Tibial artery (tissue), 4 donors: ENCODE measurements around the gene GABRG3.

ENCODE experiments used
- DNase-seq, 2 donors: peaks; one replicate each; pipeline ENCODE4 v3.0.0-alpha.2; 2019
- H3K27ac ChIP-seq, 2 donors: fragments of 200-600 bp; sonication (generic) in 1 of 2; 1 replicate in 1 of 2; 2 replicates in 1 of 2; pipeline ENCODE4 v1.5.1; 2018 to 2019; ENCODE audit warnings: mild to moderate bottlenecking in 1 of 2
- H3K27me3 ChIP-seq, 2 donors: fragments of 200-600 bp; sonication (generic) in 1 of 2; one replicate each; pipeline versions ENCODE4 v1.5.1 to v1.6.0; 2016 to 2019
- H3K36me3 ChIP-seq, 3 donors: fragments of 200-600 bp; sonication (generic) in 2 of 3; one replicate each; pipeline ENCODE4 v1.5.1; 2016 to 2019; ENCODE audit warnings: mild to moderate bottlenecking in 2 of 3
- H3K4me1 ChIP-seq, 4 donors: fragments of 200-600 bp; sonication (generic) in 2 of 4; 1 replicate in 3 of 4; 2 replicates in 1 of 4; pipeline ENCODE4 v1.5.1; 2016 to 2019
- H3K4me3 ChIP-seq, 2 donors: fragments of 200-600 bp; sonication (generic) in 1 of 2; 1 replicate in 1 of 2; 2 replicates in 1 of 2; pipeline ENCODE4 v1.5.1; 2018 to 2019; ENCODE audit warnings: mild to moderate bottlenecking in 2 of 2
- H3K9me3 ChIP-seq, 3 donors: fragments of 200-600 bp; sonication (generic) in 1 of 3; one replicate each; pipeline ENCODE4 v1.5.1; 2016 to 2019
- intact Hi-C: fragments of 100-400 bp; cut with DNase I; formaldehyde crosslinking; loops from one replicate; pipeline ENCODE4 v1.15.0; 2023; ENCODE audit warnings: low total_unique reads
- TF ChIP-seq, protein P1 (sequence below), 2 experiments: fragments of 200-600 bp in 1 of 2; fragments of 450-650 bp in 1 of 2; IDR thresholded peaks; one replicate each; pipeline ENCODE4 v1.5.1; 2017 to 2019; ENCODE audit warnings: antibody characterized with exemption in 2 of 2, mild to moderate bottlenecking in 1 of 2, moderate library complexity in 1 of 2

The GABRG3 gene

DNA sequence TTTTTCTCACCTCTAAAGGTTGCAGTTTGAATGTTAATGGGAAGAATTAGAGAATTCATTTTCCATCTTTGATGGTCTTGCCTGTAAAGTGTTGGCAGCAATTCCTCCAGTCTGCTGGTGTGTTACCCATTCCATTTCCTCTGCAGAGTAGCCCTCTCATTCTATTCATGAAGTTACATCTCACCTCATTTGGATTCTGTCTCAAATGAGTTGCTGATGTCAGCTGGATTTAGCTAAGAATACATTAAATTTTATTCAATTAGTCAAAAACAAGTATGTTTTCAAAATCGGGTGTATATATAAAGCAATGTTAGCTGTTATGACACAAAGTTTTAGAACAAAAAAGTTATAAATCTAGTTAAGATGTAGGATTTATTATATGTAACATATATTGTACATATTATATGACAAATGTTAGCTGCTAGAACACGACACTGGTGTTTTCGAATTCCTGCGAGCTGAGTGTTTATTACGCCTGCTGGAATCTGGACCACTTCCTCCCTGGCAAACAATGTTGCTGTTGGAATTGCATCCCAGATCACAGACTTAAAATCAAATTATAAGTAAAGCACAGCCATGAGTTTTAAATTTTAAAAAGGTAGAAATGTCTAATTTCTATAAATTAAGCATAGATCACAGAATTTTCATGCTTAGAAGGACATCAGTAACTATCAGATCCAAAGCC lies 611.9 kb downstream of the GABRG3 start:
- no peak overlapping the region for H3K4me3 ChIP-seq
- no peaks in the 10 kb centered on the region for H3K36me3 ChIP-seq
- DNase-seq, result no peak
- no peak overlapping the region for H3K27ac ChIP-seq
- TF ChIP-seq, protein P1, sequence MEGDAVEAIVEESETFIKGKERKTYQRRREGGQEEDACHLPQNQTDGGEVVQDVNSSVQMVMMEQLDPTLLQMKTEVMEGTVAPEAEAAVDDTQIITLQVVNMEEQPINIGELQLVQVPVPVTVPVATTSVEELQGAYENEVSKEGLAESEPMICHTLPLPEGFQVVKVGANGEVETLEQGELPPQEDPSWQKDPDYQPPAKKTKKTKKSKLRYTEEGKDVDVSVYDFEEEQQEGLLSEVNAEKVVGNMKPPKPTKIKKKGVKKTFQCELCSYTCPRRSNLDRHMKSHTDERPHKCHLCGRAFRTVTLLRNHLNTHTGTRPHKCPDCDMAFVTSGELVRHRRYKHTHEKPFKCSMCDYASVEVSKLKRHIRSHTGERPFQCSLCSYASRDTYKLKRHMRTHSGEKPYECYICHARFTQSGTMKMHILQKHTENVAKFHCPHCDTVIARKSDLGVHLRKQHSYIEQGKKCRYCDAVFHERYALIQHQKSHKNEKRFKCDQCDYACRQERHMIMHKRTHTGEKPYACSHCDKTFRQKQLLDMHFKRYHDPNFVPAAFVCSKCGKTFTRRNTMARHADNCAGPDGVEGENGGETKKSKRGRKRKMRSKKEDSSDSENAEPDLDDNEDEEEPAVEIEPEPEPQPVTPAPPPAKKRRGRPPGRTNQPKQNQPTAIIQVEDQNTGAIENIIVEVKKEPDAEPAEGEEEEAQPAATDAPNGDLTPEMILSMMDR (IDR thresholded peaks at IDR 0.05), result no peak
- no peaks in the 10 kb centered on the region for H3K4me1 ChIP-seq
- H3K27me3 ChIP-seq, result no peaks in the 10 kb centered on the region
- intact Hi-C loops, result no loop called here
- H3K9me3 ChIP-seq, result no peaks in the 10 kb centered on the region

DNA sequence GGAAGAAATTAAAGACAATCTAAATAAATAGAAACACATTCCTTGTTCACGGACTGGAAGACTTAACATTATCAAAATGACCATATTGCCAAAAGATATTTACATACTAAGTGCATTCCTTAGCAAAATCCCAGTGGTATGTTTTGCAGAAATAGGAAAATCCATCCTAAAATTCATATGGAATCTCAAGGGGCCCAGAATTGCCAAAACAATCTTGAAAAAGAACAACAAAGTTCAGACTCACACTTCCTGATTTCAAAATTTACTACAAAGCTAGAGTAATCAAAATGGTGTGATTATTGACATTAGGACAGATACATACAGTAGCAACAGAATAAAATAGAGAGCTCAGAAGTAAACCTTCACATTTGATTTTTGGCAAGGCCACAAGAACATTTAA lies 612.7 kb downstream of the GABRG3 start:
- H3K27me3 ChIP-seq, result no peaks in the 10 kb centered on the region
- H3K4me3 ChIP-seq, result no peak overlapping the region
- H3K9me3 ChIP-seq, result no peaks in the 10 kb centered on the region
- no peaks in the 10 kb centered on the region for H3K36me3 ChIP-seq
- no peaks in the 10 kb centered on the region for H3K4me1 ChIP-seq
- intact Hi-C loops, result no loop called here
- no peak for DNase-seq
- H3K27ac ChIP-seq, result no peak overlapping the region
- TF ChIP-seq, protein P1 (IDR thresholded peaks at IDR 0.05), result no peak

DNA sequence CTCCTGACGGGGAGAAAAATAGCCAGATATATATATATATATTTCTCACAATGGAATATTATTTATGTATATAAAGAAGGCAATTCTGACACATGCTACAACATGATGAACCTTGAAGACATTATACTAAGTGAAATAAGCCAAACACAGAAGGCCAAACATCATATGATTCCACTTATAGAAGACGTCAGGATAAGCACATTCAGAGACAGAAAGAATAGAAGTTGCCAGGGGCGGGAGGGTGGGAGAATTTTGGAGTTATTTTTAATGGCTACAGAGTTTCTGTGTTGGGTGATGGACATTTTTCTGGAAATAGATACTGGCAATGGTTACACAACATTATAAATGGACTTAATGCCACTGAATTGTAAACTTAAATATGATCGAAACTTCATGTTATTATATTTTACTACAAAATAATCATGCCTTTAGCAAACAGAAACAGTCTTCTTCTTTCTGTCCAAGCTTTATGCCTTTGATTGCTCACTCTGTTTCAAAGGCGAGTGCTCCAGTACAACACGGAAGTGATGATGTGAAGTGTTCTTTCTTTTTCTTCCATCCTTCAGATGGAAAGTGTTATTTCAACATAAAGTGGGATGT lies 614.2 kb downstream of the GABRG3 start:
- no peak for DNase-seq
- Histone ChIP-seq H3K27ac (no peak overlapping the region), H3K36me3 (no peaks in the 10 kb centered on the region), H3K4me1 (no peaks in the 10 kb centered on the region), H3K9me3 (no peaks in the 10 kb centered on the region), H3K27me3 (no peaks in the 10 kb centered on the region), H3K4me3 (no peak overlapping the region)
- TF ChIP-seq, protein P1 (IDR thresholded peaks at IDR 0.05), result no peak
- intact Hi-C loops, result no loop called here

DNA sequence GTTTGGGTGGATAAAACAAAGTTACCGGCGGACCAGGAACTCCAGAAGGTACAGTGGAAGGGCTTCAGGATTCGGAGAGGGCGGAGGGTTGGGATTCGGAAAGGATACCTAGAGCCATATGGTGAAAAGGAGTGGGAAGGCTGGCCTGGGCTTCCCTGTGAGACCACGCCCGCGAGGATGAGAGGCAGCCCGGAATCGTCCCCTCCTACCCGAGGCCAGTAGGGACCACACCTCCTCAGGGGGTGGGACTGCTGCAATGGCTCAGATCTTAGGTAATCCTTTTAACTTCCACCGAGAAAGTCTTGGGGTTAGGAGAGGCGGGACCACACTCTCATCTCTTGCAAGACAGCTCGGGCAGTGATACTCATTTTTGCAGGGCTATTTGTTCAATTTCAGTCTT lies 616.8 kb downstream of the GABRG3 start:
- TF ChIP-seq, protein P1 (IDR thresholded peaks at IDR 0.05), result no peak
- DNase-seq, result no peak
- intact Hi-C loops, result no loop called here

DNA sequence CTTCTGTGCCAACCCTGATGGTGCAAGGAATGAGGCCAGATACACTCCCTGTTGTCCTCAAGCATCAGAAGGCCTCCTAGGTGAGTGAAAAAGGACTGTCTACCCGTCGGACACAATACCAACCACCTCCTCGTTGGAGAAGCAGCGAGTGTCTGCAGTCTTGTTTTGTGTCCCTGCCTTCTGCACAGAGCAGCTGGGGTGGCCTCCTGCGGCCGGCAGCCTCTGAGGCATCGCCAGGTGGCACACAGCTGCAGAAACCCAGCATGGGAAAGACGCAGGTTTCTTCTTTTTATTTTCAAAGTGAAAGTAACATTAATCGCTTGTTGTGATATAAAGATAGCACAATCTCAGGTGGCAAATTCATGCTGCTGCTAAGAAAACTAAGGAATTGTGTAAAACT lies 618.3 kb downstream of the GABRG3 start:
- Histone ChIP-seq H3K9me3 (no peaks in the 10 kb centered on the region), H3K27ac (no peak overlapping the region), H3K36me3 (no peaks in the 10 kb centered on the region), H3K4me1 (no peaks in the 10 kb centered on the region), H3K27me3 (no peaks in the 10 kb centered on the region), H3K4me3 (no peak overlapping the region)
- no peak for DNase-seq
- TF ChIP-seq, protein P1 (IDR thresholded peaks at IDR 0.05), result no peak
- intact Hi-C loops, result no loop called here

More for the DNA sequence above, 616.8 kb downstream of the GABRG3 start:
- Histone ChIP-seq H3K9me3 (no peaks in the 10 kb centered on the region), H3K36me3 (no peaks in the 10 kb centered on the region), H3K27ac (no peak overlapping the region), H3K4me3 (no peak overlapping the region), H3K27me3 (no peaks in the 10 kb centered on the region), H3K4me1 (no peaks in the 10 kb centered on the region)
